Smooth muscle cell (in vitro differentiated cells): ENCODE data around the gene TBC1D25. TPM values are rescaled to one million over a fixed set of nuclear protein-coding genes. Genes with fewer than 3 reads are reported as not detected.

Experiments used
- DNase-seq: peaks from one replicate; lab custom pipeline; 2025; ENCODE audit not compliant: unreplicated experiment; lab: John Stamatoyannopoulos, UW
- H2AFZ ChIP-seq: fragments of 200-600 bp; sonication (generic); 2 replicates; pipeline ENCODE4 v1.6.0; 2016; ENCODE audit warnings: antibody characterized with exemption, low read depth, mild to moderate bottlenecking
- H3F3A ChIP-seq: fragments of 200-600 bp; sonication (generic); 2 replicates; pipeline ENCODE4 v1.6.0; 2017; ENCODE audit warnings: antibody characterized with exemption, low read depth
- H3K27ac ChIP-seq: fragments of 200-600 bp; sonication (generic); 2 replicates; pipeline ENCODE4 v1.5.1; 2016; ENCODE audit warnings: low read depth, mild to moderate bottlenecking
- H3K27me3 ChIP-seq: fragments of 200-600 bp; sonication (generic); 2 replicates; pipeline ENCODE4 v1.6.1; 2016; ENCODE audit warnings: low read depth, mild to moderate bottlenecking
- H3K36me3 ChIP-seq: fragments of 200-600 bp; sonication (generic); 2 replicates; pipeline ENCODE4 v1.5.1; 2016; ENCODE audit warnings: low read depth
- H3K4me1 ChIP-seq: fragments of 200-600 bp; sonication (generic); 2 replicates; pipeline ENCODE4 v1.5.1; 2016; ENCODE audit warnings: low read depth
- H3K4me2 ChIP-seq: fragments of 200-600 bp; sonication (generic); 2 replicates; pipeline ENCODE4 v1.6.0; 2016; ENCODE audit warnings: mild to moderate bottlenecking
- H3K4me3 ChIP-seq: fragments of 200-600 bp; sonication (generic); 2 replicates; pipeline ENCODE4 v1.5.1; 2016; ENCODE audit warnings: mild to moderate bottlenecking
- H3K79me2 ChIP-seq: fragments of 200-600 bp; sonication (generic); 2 replicates; pipeline ENCODE4 v1.6.0; 2016; ENCODE audit warnings: low read depth, mild to moderate bottlenecking
- H3K9ac ChIP-seq: fragments of 200-600 bp; sonication (generic); 2 replicates; pipeline ENCODE4 v1.6.0; 2016; ENCODE audit warnings: low read depth
- H3K9me3 ChIP-seq: fragments of 200-600 bp; sonication (generic); replicated peaks from 2 replicates; pipeline ENCODE4 v1.5.1; 2016; ENCODE audit warnings: low read depth
- H4K20me1 ChIP-seq: fragments of 200-600 bp; sonication (generic); 2 replicates; pipeline ENCODE4 v1.6.0; 2016; ENCODE audit warnings: low read depth
- WGBS: methylation state at CpG from one replicate; pipeline ENCODE4 v1.1.7; 2016; ENCODE audit warnings: low lambda C conversion rate; 5-methylcytosine and 5-hydroxymethylcytosine counted together
- polyA plus RNA-seq: library from polyadenylated mRNA; unstranded; fragments of >200 nt; fragmentation: Nextera tagmentation; extraction: Ambion mirVana; gene quantifications from 2 replicates; pipeline ENCODE4 v1.2.1, GENCODE V29; 2016
- total RNA-seq: library from RNA; depleted of rRNA; stranded (reverse); fragments of >200 nt; gene quantifications from 2 replicates; pipeline ENCODE4 v1.2.3, GENCODE V29; 2014
- TF ChIP-seq, protein P1 (sequence below): fragments of 200-600 bp; sonication (generic); IDR thresholded peaks from 2 replicates; pipeline ENCODE4 v1.5.1; 2017; ENCODE audit warnings: borderline replicate concordance, mild to moderate bottlenecking, antibody characterized with exemption; ENCODE audit not compliant: insufficient read depth, poor library complexity, severe bottlenecking

Gene TBC1D25
- total and polyA plus RNA-seq, 2 experiments from 2014 or later = 3.8 to 9.7 TPM

DNA sequence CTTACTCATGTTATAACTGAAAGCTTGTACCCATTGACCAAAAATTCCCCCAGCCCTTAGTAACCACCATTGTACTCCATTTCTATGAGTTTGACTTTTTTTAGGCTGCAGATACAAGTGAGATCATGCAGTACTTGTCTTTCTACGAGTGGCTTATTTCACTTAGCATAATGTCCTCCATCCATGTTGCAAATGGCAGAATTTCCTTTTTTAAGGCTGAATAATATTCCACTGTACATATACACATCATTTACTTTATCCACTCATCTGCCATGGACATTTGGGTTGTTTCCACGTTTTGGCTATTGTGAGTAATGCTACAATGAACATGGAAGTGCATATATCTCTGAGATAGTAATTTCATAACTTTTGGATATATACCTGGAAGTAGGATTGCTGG, 45.2 kb downstream of the TBC1D25 start:
- Histone ChIP-seq H3K4me3 (no peak overlapping the region), H3K9me3 (no peaks in the 10 kb centered on the region), H3K4me1 (no peaks in the 10 kb centered on the region), H3K36me3 (no peaks in the 10 kb centered on the region), H3K79me2 (no peaks in the 10 kb centered on the region), H3K27me3 (no peaks in the 10 kb centered on the region), H3K9ac (no peak overlapping the region), H3K27ac (no peak overlapping the region), H4K20me1 (no peaks in the 10 kb centered on the region), H3K4me2 (no peak overlapping the region), H3F3A (no peaks in the 10 kb centered on the region), H2AFZ (no peak overlapping the region)
- TF ChIP-seq, protein P1, sequence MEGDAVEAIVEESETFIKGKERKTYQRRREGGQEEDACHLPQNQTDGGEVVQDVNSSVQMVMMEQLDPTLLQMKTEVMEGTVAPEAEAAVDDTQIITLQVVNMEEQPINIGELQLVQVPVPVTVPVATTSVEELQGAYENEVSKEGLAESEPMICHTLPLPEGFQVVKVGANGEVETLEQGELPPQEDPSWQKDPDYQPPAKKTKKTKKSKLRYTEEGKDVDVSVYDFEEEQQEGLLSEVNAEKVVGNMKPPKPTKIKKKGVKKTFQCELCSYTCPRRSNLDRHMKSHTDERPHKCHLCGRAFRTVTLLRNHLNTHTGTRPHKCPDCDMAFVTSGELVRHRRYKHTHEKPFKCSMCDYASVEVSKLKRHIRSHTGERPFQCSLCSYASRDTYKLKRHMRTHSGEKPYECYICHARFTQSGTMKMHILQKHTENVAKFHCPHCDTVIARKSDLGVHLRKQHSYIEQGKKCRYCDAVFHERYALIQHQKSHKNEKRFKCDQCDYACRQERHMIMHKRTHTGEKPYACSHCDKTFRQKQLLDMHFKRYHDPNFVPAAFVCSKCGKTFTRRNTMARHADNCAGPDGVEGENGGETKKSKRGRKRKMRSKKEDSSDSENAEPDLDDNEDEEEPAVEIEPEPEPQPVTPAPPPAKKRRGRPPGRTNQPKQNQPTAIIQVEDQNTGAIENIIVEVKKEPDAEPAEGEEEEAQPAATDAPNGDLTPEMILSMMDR = no peak
- 48% methylated on average over 2 of the region's 2 CpGs for WGBS
- no peak for DNase-seq

DNA sequence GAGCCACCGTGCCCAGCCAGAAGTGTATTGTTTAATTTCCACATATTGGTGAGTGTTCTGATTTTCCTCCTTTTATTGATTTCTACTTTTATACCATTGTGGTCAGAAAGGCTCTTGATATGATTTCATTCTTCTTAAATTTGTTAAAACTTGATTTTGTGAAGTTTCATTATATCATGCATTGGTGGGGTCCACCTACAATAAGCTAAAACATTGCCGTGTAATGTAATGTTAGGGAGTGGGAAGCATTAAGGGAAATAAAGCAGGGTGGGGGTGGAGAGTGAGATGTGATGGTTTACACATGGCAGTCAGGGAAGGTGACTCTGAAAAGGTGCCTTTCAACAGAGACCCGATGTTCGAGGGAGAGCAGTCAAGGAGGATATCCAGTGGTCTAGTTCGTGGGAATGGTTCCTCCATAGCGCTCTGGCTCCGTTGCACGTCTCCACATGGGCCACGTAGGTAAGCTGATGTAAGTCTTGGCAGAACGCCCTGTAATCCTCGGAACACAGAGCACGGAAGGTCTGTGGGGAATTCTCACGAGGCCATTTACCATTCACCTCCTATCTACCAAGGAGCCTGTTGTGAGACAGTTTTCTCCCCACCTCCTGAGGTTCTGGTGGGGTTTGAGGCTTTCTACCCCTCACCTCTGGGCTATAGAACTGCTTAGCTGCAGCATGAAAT, 50.1 kb downstream of the TBC1D25 start:
- Histone ChIP-seq H3K4me1 (no peaks in the 10 kb centered on the region), H3F3A (no peaks in the 10 kb centered on the region), H2AFZ (no peak overlapping the region), H3K79me2 (no peaks in the 10 kb centered on the region), H3K27me3 (no peaks in the 10 kb centered on the region), H3K4me2 (no peak overlapping the region), H3K9me3 (no peaks in the 10 kb centered on the region), H3K36me3 (no peaks in the 10 kb centered on the region), H3K9ac (no peak overlapping the region), H4K20me1 (no peaks in the 10 kb centered on the region), H3K27ac (no peak overlapping the region), H3K4me3 (no peak overlapping the region)
- DNase-seq = no peak
- TF ChIP-seq, protein P1 = no peak
- WGBS = 92% methylated on average over 13 of the region's 13 CpGs

DNA sequence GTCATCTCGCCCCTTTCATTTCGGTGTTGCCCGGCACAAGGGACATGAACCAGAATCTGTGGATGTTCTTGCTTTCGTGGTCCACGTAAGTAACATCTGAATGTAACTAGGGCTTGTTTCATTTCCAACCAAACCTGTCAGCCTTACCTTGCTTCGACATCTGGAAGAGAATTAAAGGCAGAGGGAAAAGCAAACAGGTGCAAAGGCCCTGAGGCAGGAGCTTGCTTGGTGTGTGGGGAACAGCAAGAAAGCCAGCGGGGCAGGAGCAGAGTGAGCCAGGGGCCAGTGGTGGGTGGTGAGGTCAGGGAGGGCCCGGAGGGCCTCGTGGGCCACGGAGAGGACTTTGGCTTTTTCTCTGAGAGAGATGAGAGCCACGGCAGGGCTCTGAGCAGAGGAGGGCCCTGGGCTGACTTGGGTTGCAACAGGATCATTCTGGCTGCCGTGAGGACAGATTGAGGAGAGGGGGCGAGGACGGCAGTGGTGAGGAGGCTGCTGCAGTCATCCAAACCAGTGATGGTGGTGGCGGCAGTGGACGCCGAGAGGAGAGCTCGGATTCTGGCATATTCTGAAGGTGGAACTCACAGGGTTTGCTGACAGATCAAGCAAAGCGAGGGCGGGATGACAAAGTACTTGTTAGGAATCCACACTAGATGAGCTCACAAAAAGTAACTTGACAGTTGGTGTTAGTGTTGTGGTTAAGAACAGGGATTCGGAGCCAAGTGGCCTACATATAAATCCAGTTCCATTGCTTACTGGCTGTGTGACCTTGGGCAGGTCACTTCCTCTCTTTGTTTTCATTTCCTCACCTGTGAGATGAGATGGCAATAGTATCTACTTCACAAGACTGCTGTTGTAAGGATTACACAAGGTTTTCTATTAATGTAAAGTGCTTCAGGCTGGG, 50.9 kb downstream of the TBC1D25 start:
- H3K27me3 ChIP-seq = no peaks in the 10 kb centered on the region
- no peak for DNase-seq
- H3K79me2 ChIP-seq = no peaks in the 10 kb centered on the region
- H3K36me3 ChIP-seq = no peaks in the 10 kb centered on the region
- TF ChIP-seq, protein P1 = no peak
- H3F3A ChIP-seq = no peaks in the 10 kb centered on the region
- H3K4me1 ChIP-seq = no peaks in the 10 kb centered on the region
- no peak overlapping the region for H3K9ac ChIP-seq
- whole genome bisulfite sequencing = 89% methylated on average over 21 of the region's 21 CpGs
- H3K4me3 ChIP-seq = no peak overlapping the region
- H3K9me3 ChIP-seq = no peaks in the 10 kb centered on the region
- H3K27ac ChIP-seq = peak overlapping the region; percentile 15
- no peak overlapping the region for H2AFZ ChIP-seq
- H3K4me2 ChIP-seq = no peak overlapping the region
- H4K20me1 ChIP-seq = no peaks in the 10 kb centered on the region
